Esophagus squamous epithelium (tissue), 4 donors: ENCODE data around the gene ASMTL.

ENCODE experiments used
- CTCF ChIP-seq, 6 experiments: fragments of 450-650 bp in 4 of 6; fragments of 200-600 bp in 2 of 6; sonication (generic) in 2 of 6; IDR thresholded peaks; one replicate each; pipeline ENCODE4 v1.5.1; 2016 to 2019; ENCODE audit warnings: antibody characterized with exemption in 6 of 6, mild to moderate bottlenecking in 4 of 6, moderate library complexity in 4 of 6
- POLR2A ChIP-seq, 4 donors: fragments of 450-650 bp; IDR thresholded peaks; one replicate each; pipeline ENCODE4 v1.6.1; 2017; ENCODE audit warnings: antibody characterized with exemption in 4 of 4, mild to moderate bottlenecking in 4 of 4, moderate library complexity in 3 of 4

GRCh38 chrX:1430451-1430850 lies 22.3 kb downstream of the ASMTL start:
- no peak for TF ChIP-seq CTCF (IDR thresholded peaks at IDR 0.05)
- TF ChIP-seq POLR2A (IDR thresholded peaks at IDR 0.05): no peak
